GM12891 (cell line): ENCODE measurements around the gene TOB1.
A peak's percentile ranks its signal among the peaks of the same experiment; 100 is the strongest.

Experiments used
- DNase-seq: peaks from one replicate; pipeline ENCODE4 v3.0.0; 2011; ENCODE audit warnings: low spot score; ENCODE audit not compliant: insufficient read length
- FAIRE-seq: peaks from 2 replicates; lab custom pipeline; 2011; peaks lifted over from hg19 to GRCh38; lab: Jason Lieb, UNC
- PAX5 ChIP-seq: IDR thresholded peaks from 2 replicates; pipeline ENCODE4 v1.6.1; 2011; ENCODE audit warnings: low read length, moderate library complexity, mild to moderate bottlenecking; ENCODE audit not compliant: insufficient read depth, severe bottlenecking
- POLR2A ChIP-seq: IDR thresholded peaks from 2 replicates; pipeline ENCODE4 v1.6.1; 2011; ENCODE audit warnings: low read depth, low read length, control low read depth
- POLR2AphosphoS5 ChIP-seq: IDR thresholded peaks from 2 replicates; pipeline ENCODE4 v1.6.1; 2011; ENCODE audit warnings: low read depth, low read length, control low read depth
- POU2F2 ChIP-seq: IDR thresholded peaks from 2 replicates; pipeline ENCODE4 v1.6.1; 2011; ENCODE audit warnings: low read depth, mild to moderate bottlenecking, control low read depth, low read length, moderate library complexity
- SPI1 ChIP-seq: IDR thresholded peaks from 2 replicates; pipeline ENCODE4 v1.6.1; 2011; ENCODE audit warnings: low read depth, low read length, control low read depth
- TAF1 ChIP-seq: IDR thresholded peaks from 2 replicates; pipeline ENCODE4 v1.6.1; 2011; ENCODE audit warnings: low read depth, low read length, control low read depth

The TOB1 gene

DNA sequence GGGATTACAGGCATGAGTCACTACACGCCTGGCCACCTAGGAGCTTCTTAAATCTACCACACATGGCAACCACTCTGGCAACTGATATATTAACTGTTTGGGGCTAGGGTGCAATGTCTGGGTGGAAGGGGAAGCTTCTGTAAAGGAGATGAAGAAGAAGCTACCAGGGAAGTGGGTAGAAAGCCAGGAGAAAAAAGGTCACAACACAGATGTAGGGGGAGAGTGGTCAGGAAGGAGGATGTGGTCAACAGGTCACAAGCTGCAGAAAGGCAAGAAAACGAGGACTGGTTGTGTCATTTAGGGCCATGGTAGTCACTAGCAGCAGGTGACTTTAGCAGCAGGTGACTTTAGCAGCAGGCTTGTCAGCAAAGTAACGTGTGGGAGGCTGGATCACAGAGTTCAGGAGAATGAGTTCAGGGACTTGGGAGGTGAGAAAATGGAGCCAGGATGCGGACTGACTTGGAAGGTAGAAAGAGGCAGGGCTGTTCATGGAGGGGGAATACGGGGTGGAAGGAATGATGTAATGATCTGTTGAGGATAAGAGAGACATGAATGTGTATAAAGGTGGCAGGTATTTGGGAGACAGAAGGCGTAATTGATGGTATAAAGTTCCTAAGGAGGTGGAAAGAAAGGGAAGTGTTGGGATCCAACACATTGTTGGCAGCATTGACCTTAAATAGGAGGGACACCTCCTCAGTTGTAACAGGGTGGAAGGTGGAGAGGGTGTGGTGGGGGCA is 47.1 kb downstream of the TOB1 start:
- TF ChIP-seq SPI1 (0 out of 2 replicates have a peak, but pooled peaks have one; percentile 18), POU2F2 (no peak)
- no peak for FAIRE-seq
- DNase-seq: no peak

DNA sequence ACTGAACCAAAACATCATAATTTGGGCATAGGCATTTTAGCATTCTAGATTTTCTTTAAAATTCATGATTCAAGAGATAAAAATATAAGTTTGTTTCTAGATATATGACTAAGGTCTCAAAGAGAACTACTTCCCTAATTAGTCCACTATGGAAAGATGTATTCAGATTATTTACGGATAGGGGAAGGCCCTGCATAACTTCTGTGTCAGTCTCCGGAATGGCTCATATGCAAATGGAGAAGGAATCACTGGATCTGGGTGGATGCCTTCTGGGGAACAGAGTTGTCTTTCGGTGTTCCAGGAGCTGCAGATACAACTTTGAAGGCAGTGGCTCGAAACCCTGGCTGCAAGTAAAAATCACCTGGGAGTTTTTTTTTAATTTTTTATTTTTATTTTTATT is 47.9 kb downstream of the TOB1 start:
- FAIRE-seq (no peak), DNase-seq (no peak)
- TF ChIP-seq POLR2A: no peak
- no peak for TF ChIP-seq PAX5
- no peak for TF ChIP-seq SPI1
- no peak for TF ChIP-seq POLR2AphosphoS5
- no peak for TF ChIP-seq TAF1
- TF ChIP-seq POU2F2: no peak

DNA sequence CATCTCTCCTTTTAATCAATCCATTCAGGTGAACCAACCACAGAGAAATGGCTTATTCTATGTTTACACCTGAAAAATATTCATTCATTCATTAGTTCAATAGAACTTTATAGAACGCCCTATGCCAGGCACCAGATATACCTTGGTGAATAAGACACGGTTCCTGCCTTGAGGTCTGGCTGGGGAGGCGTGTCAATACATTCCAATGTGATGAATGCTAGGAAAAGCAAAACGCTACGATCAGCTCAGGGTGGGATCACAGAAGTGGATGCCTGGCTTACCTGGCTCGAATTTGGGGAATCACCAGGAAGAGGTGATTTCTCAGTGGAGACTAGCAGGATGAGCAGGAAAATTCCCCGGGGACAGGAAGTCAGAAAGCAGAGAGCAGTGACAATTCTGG is 48.3 kb downstream of the TOB1 start:
- DNase-seq (no peak), FAIRE-seq (no peak)
- TF ChIP-seq PAX5 (no peak), POU2F2 (no peak), SPI1 (no peak), POLR2AphosphoS5 (no peak), TAF1 (no peak), POLR2A (no peak)

DNA sequence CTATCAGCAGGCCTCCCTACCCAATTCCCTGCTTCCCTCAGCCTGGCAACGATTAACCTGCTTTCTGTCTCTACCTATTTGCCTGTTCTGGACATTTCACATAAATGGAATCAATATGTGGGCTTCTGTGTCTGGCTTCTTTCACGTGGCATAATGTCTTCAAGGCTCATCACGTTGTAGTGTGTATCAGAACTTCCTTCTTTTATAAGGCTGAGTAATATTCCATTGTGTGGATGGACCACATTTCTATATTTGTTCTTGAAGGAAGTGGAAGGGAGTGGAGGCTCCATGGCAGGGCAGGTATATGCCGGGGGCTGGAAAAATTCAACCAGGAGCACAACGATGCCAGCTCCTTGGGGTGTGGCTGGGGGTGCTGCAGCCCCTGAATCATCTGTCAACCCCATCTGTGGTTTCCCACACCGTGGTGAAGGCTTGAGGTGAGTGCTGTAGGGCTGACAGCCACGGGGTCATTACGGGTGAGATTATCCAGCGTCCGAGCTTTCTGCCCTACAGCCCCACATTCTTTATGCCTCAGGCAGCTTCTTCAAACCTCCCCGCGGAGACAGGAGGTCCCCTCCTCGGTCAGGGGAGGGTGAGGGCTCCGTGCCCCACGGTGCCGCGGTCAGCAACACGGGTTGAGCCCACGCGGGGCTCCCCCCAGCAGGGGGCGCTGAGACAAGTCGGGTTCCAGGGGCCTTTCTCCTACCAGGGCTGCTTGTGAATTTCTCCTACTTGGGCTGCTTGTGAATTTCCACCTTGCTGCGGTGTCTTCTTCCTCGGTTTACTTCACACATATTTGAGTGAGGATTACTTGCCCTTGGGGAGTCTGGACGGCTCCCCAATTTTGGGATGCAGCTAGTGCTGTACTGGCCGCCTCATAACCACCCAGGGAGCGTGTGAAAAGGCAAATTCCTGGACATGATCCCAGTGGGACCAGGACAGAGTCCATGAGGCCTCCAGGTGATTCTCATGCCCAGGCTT is 49.1 kb downstream of the TOB1 start:
- no peak for DNase-seq
- no peak for TF ChIP-seq TAF1
- peak; percentile 71 for FAIRE-seq

DNA sequence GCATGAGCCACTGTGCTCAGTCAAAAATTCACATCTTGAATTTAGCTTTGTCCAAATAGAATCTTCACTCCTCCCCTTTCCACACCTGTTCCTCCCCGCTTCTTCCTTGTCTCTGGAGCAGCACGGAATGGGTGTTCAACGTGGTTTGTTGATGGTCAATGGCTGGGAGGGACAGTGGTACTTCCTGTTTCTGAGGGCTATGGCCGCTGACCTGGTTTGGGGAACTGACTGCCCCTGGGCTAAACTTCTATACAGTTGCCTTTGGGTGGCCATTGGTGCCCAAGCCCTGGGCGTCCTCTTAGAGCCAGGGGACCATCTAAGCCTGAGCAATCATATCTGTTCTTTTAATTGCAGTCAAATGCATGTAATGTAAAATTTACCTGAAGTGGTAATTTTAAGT is 49.9 kb downstream of the TOB1 start:
- no peak for DNase-seq
- TF ChIP-seq TAF1: no peak
- no peak for TF ChIP-seq POLR2AphosphoS5
- no peak for TF ChIP-seq POLR2A
- no peak for TF ChIP-seq SPI1
- TF ChIP-seq POU2F2: no peak
- TF ChIP-seq PAX5: no peak
- FAIRE-seq: no peak

DNA sequence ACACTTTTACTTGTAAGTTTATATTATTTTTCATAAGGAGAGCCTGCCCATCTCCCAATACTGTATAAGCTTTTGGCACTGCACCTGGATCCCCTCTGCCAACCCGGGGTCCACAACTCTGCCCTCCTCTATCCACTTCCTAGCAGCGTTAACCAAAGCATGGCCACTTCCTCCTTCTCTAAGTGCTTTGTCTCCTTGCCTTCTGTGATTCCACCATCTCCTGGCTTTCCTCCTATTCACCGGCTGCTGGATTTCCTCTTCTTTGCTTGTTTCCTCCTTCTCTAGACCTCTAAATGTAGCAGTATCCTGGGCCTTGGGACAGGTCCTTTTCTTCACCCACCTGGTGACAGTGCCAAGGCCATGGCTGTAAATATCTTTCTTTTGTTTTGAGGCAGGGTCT is 50.8 kb downstream of the TOB1 start:
- FAIRE-seq: no peak
- DNase-seq: no peak
- no peak for TF ChIP-seq TAF1
- peak; percentile 39; the same call in 1 of the 2 replicates for TF ChIP-seq SPI1

DNA sequence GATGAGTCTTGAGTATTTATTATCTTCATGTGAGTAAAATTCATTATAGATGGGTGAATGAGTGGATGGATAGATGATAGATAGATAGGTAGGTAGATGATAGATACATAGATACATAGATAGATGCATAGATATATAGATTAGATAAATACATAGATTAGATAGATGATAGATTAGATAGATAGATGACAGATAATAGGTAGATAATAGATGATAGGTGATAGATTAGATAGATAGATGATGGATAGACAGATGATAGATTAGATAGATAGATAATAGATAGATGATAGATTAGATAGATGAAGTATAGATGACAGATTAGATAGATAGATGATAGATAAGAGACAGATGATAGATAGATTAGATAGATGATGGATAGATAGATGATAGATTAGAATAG is 52.6 kb downstream of the TOB1 start:
- TF ChIP-seq PAX5 (no peak), SPI1 (no peak)
- DNase-seq (no peak), FAIRE-seq (no peak)
